Cardiac fibroblast (primary cell): Measurements from ENCODE around the gene TULP4.

Experiments
- DNase-seq, 2 donors: peaks; one replicate each; pipeline versions ENCODE4 v3.0.0 to v3.0.0-alpha.2; 2010; ENCODE audit warnings: low read depth in 2 of 2
- H3K4me3 ChIP-seq, 2 donors: replicated peaks in 1 of 2; 1 replicate in 1 of 2; 2 replicates in 1 of 2; pipeline ENCODE4 v1.5.1; 2011; ENCODE audit warnings: low read depth in 2 of 2, low read length in 2 of 2, mild to moderate bottlenecking in 2 of 2, moderate library complexity in 1 of 2
- TF ChIP-seq, protein P1 (sequence below): IDR thresholded peaks from one replicate; pipeline ENCODE4 v1.5.1; 2011; ENCODE audit warnings: low read depth, mild to moderate bottlenecking, low read length, inconsistent platforms

Gene TULP4

DNA sequence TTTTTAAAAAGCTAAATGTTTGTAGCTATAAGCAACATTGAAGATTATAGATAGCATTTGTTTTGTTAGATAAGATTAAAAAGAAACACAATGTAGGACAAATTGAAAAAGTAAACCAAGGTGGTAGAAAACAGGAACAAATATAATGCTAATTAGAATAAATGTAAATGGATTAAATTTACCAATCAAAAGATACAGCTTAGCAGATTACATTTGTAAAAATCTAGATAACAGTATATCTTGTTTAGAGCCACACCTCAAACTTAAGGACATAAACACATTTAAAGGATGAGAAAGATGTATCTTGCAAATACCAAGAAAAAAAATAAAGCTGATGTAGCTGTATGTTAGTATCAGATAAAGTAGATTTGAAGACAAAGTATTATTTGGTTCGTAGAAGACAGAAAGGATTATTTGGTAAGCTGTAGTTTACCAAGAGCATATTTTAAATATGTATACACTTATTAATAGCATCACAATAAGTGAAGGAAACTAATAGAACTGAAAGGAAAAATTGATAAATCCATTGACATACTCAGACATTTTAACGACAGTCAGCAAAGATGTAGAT lies 107.2 kb downstream of the TULP4 start:
- no peak for DNase-seq
- TF ChIP-seq, protein P1, sequence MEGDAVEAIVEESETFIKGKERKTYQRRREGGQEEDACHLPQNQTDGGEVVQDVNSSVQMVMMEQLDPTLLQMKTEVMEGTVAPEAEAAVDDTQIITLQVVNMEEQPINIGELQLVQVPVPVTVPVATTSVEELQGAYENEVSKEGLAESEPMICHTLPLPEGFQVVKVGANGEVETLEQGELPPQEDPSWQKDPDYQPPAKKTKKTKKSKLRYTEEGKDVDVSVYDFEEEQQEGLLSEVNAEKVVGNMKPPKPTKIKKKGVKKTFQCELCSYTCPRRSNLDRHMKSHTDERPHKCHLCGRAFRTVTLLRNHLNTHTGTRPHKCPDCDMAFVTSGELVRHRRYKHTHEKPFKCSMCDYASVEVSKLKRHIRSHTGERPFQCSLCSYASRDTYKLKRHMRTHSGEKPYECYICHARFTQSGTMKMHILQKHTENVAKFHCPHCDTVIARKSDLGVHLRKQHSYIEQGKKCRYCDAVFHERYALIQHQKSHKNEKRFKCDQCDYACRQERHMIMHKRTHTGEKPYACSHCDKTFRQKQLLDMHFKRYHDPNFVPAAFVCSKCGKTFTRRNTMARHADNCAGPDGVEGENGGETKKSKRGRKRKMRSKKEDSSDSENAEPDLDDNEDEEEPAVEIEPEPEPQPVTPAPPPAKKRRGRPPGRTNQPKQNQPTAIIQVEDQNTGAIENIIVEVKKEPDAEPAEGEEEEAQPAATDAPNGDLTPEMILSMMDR: no peak
- no peak overlapping the region for H3K4me3 ChIP-seq

- TF ChIP-seq, protein P1: no peak
- DNase-seq: no peak
- no peak overlapping the region for H3K4me3 ChIP-seq
Measured at GRCh38 chr6:158421381-158421780, 109.1 kb downstream of the TULP4 start.

DNA sequence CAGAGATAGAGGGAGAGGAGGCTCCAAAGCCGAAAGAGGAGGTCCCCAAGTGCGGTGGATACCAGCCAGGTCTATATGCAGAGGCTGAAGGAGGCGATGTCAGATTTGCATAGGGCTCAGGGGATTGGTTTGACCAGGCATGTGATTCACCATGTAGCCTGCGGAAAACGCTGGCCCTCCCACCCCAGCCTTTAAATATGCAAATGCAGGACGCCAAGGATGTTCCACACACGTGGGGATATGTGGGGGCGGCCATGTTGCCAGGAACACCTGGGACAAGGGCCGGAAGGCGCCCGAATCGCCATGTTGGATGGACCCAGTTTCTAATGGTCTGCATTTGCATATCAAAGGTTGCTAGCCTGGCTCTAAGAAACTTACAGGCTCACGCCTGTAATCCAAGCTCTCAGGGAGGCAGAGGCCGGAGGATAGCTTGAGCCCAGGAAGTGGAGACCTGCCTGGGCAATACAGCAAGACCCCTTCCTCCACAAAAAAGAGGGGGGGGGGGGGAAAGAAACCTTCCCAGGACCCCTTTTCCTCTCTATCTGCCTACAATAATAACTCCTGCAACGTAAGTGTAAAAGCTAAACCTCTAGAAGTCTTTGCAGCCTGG lies 110.5 kb downstream of the TULP4 start:
- H3K4me3 ChIP-seq: no peak overlapping the region
- no peak for DNase-seq
- TF ChIP-seq, protein P1: no peak

DNA sequence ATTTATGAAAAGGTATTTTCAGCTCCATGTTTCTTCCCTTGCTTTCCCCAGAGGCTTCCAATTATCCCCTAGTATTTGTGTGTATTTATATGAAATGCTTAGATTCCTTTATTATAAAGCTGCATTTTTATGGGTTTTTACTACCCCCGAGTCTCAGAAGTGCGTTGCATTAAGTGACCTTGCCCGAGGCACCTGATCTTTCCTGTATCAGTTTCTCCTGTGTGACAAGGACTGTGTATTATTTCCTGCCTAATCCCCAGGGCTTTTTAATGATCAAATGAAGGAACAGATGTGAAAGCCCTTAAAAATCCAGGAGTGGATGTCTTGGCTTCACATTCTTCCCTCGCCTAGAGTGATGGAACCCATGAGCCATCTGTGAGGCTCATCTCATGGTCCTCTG lies 118.8 kb downstream of the TULP4 start:
- H3K4me3 ChIP-seq: no peak overlapping the region
- DNase-seq: no peak
- TF ChIP-seq, protein P1: no peak

- TF ChIP-seq, protein P1: no peak
- no peak for DNase-seq
- H3K4me3 ChIP-seq: no peak overlapping the region
Measured at GRCh38 chr6:158431560-158431959, 119.3 kb downstream of the TULP4 start.

GRCh38 chr6:158437571-158437970 lies 125.3 kb downstream of the TULP4 start:
- TF ChIP-seq, protein P1: no peak
- peak; percentile 25 to 28 for DNase-seq
- no peak overlapping the region for H3K4me3 ChIP-seq

- no peak overlapping the region for H3K4me3 ChIP-seq
- TF ChIP-seq, protein P1: no peak
- DNase-seq: no peak
Measured at GRCh38 chr6:158438226-158438625, 126.0 kb downstream of the TULP4 start.
